K562 (cell line): ENCODE results near the gene TIFAB. TPM values are rescaled to one million over a fixed set of nuclear protein-coding genes. Genes with fewer than 3 reads are reported as not detected.
A peak's percentile ranks its signal among the peaks of the same experiment; 100 is the strongest.

Source experiments
- ATF7 ChIP-seq: fragments of 450-650 bp; IDR thresholded peaks from 2 replicates; pipeline ENCODE4 v1.7.1; 2014; ENCODE audit warnings: mild to moderate bottlenecking, moderate library complexity
- ELK1 ChIP-seq: sonication (generic); formaldehyde crosslinking; IDR thresholded peaks from 2 replicates; pipeline ENCODE4 v1.8.1; 2022; ENCODE audit warnings: missing genetic modification reagents
- GTF2B ChIP-seq: IDR thresholded peaks from 2 replicates; pipeline ENCODE4 v1.6.1; 2011; ENCODE audit not compliant: insufficient read length; ENCODE audit errors: extremely low read depth
- ID3 ChIP-seq, 2 experiments: fragments of 250-450 bp in 1 of 2; fragments of 450-650 bp in 1 of 2; sonication (Bioruptor Pico) in 1 of 2; IDR thresholded peaks; 2 replicates each; pipeline versions ENCODE4 v1.6.1 to v1.8.0; 2016 to 2021; ENCODE audit warnings: mild to moderate bottlenecking in 2 of 2, moderate library complexity in 2 of 2, missing compliant biosample characterization in 1 of 2, missing genetic modification characterization in 1 of 2
- MCM2 ChIP-seq: fragments of 450-650 bp; IDR thresholded peaks from 2 replicates; pipeline ENCODE4 v1.6.1; 2017; ENCODE audit warnings: low read depth, mild to moderate bottlenecking
- MTA3 ChIP-seq: fragments of 450-650 bp; formaldehyde crosslinking; IDR thresholded peaks from 2 replicates; pipeline ENCODE4 v1.6.1; 2017; ENCODE audit warnings: mild to moderate bottlenecking, borderline replicate concordance
- NR2C1 ChIP-seq, 2 experiments: fragments of 450-650 bp; IDR thresholded peaks; 2 replicates each; pipeline ENCODE4 v1.6.1; 2017; ENCODE audit warnings: mild to moderate bottlenecking in 2 of 2, antibody characterized with exemption in 1 of 2, inconsistent platforms in 1 of 2, missing compliant biosample characterization in 1 of 2, missing genetic modification characterization in 1 of 2
- RBFOX2 ChIP-seq: fragments of 200-400 bp; formaldehyde crosslinking; IDR thresholded peaks from 2 replicates; pipeline ENCODE4 v1.6.1; 2017; ENCODE audit warnings: low read depth, mild to moderate bottlenecking, low read length, moderate library complexity
- SETDB1 ChIP-seq: IDR thresholded peaks from one replicate; pipeline ENCODE4 v1.6.1; 2012; ENCODE audit warnings: low read length, control low read depth, inconsistent platforms
- SIN3B ChIP-seq: fragments of 450-650 bp; IDR thresholded peaks from 2 replicates; pipeline ENCODE4 v1.6.1; 2017; ENCODE audit warnings: low read depth, mild to moderate bottlenecking, moderate library complexity
- SMC3 ChIP-seq: conservative IDR thresholded peaks from 2 replicates; pipeline ENCODE4 v1.6.1; 2011; ENCODE audit warnings: low read depth, low read length, improper control_type of control experiment; ENCODE audit not compliant: insufficient read depth
- SRF ChIP-seq, 2 experiments: fragments of 250-450, 450-650 bp in 1 of 2; sonication (Bioruptor Pico) in 1 of 2; sonication (generic) in 1 of 2; formaldehyde crosslinking; IDR thresholded peaks; 2 replicates each; pipeline versions ENCODE4 v1.5.0 to v1.5.1; 2020 to 2022; ENCODE audit warnings: mild to moderate bottlenecking in 1 of 2, missing genetic modification reagents in 1 of 2
- TFAM ChIP-seq: fragments of 250-450 bp; sonication (Bioruptor Pico); conservative IDR thresholded peaks from 2 replicates; pipeline ENCODE4 v1.5.0; 2021; ENCODE audit warnings: mild to moderate bottlenecking, moderate library complexity
- TRIM25 ChIP-seq: fragments of 450-650 bp; IDR thresholded peaks from 2 replicates; pipeline ENCODE4 v1.7.0; 2016; ENCODE audit warnings: borderline replicate concordance
- ZFX ChIP-seq: sonication (generic); formaldehyde crosslinking; IDR thresholded peaks from 2 replicates; pipeline ENCODE4 v1.8.0; 2022; ENCODE audit warnings: mild to moderate bottlenecking, missing genetic modification reagents, moderate library complexity
- ZNF347 ChIP-seq: fragments of 450-650 bp; formaldehyde crosslinking; IDR thresholded peaks from 2 replicates; pipeline ENCODE4 v1.4.0; 2020; ENCODE audit warnings: low read depth, mild to moderate bottlenecking, moderate library complexity
- ZNF436 ChIP-seq: fragments of 250-450, 450-650 bp; sonication (Bioruptor Pico); formaldehyde crosslinking; IDR thresholded peaks from 2 replicates; pipeline ENCODE4 v1.7.0; 2020; ENCODE audit warnings: mild to moderate bottlenecking
- ZNF518B ChIP-seq: fragments of 250-450 bp; sonication (Bioruptor Pico); IDR thresholded peaks from 2 replicates; pipeline ENCODE4 v1.5.0; 2021; ENCODE audit warnings: mild to moderate bottlenecking, moderate library complexity
- ZNF695 ChIP-seq: fragments of 450-650 bp; formaldehyde crosslinking; IDR thresholded peaks from 2 replicates; pipeline ENCODE4 v1.4.0; 2020; ENCODE audit warnings: mild to moderate bottlenecking, moderate library complexity
- polyA plus RNA-seq, 8 experiments: library from polyadenylated mRNA; depleted of rRNA in 4 of 8; stranded (reverse) in 5 of 8; unstranded in 3 of 8; fragments of >200 nt; fragmentation: Nextera tagmentation in 2 of 8; fragmentation: Illumina TruSeq in 1 of 8; extraction: Ambion mirVana in 2 of 8; extraction: Trizol in 1 of 8; gene quantifications; 2 replicates each; pipeline versions ENCODE4 v1.2.1 to v1.2.3, GENCODE V29; 2011 to 2014; ENCODE audit warnings: inconsistent platforms in 1 of 8, missing spikeins in 1 of 8
- total RNA-seq, 7 experiments: library from RNA; depleted of rRNA in 6 of 7; stranded (reverse); fragments of >200 nt in 6 of 7; fragmentation: Illumina TruSeq in 2 of 7; extraction: Trizol in 2 of 7; gene quantifications; 2 replicates each; pipeline versions ENCODE4 v1.2.1 to v1.2.3, GENCODE V29; 2011 to 2021; ENCODE audit warnings: low replicate concordance in 1 of 7

The TIFAB gene
- total and polyA plus RNA-seq, 9 of the 15 experiments (the other 6 are each of a cell fraction or from before 2014, with no cell fraction given): not detected

GRCh38 chr5:135398855-135399793 is 53.0 kb downstream of the TIFAB start, which contains the start of gene MACROH2A1 (continued):
- no peak for TF ChIP-seq ZNF695 (CRISPR knock-in tag)
- TF ChIP-seq ID3 (CRISPR knock-in tag; IDR thresholded peaks at IDR 0.05): no peak
- TF ChIP-seq ID3 (tag; IDR thresholded peaks at IDR 0.05): peak; percentile 79
- peak; percentile 54 for TF ChIP-seq ATF7
- peak; percentile 95 for TF ChIP-seq RBFOX2
- no peak for TF ChIP-seq SETDB1
- no peak for TF ChIP-seq ZNF436
- TF ChIP-seq ZNF518B: no peak
- no peak for TF ChIP-seq SRF (CRISPR knock-in tag; IDR thresholded peaks at IDR 0.05)
- no peak for TF ChIP-seq TFAM (CRISPR knock-in tag)
- TF ChIP-seq MTA3: peak; percentile 76
- TF ChIP-seq GTF2B: no peak
- TF ChIP-seq ELK1 (CRISPR knock-in tag): no peak
- peak; percentile 63; the same call in 1 of the 2 replicates for TF ChIP-seq SIN3B
- TF ChIP-seq ZFX (CRISPR knock-in tag): peak; percentile 90
- TF ChIP-seq TRIM25: no peak
- no peak for TF ChIP-seq MCM2
- TF ChIP-seq SMC3: no peak
- peak; percentile 70 for TF ChIP-seq NR2C1 (IDR thresholded peaks at IDR 0.05)
- TF ChIP-seq NR2C1 (tag; IDR thresholded peaks at IDR 0.05): peak; percentile 82
- no peak for TF ChIP-seq ZNF347
